NT2/D1 (cell line): ENCODE results near the gene DDX5.

Source experiments
- SUZ12 ChIP-seq: IDR thresholded peaks from 2 replicates; pipeline ENCODE4 v1.6.1; 2011; ENCODE audit not compliant: insufficient read length, insufficient read depth; ENCODE audit errors: extremely low read depth
- YY1 ChIP-seq: IDR thresholded peaks from 2 replicates; pipeline ENCODE4 v1.6.1; 2011; ENCODE audit not compliant: insufficient read length, insufficient read depth
- ZNF274 ChIP-seq: IDR thresholded peaks from 2 replicates; pipeline ENCODE4 v1.6.1; 2011; ENCODE audit warnings: mild to moderate bottlenecking, low read depth, low read length

DNA sequence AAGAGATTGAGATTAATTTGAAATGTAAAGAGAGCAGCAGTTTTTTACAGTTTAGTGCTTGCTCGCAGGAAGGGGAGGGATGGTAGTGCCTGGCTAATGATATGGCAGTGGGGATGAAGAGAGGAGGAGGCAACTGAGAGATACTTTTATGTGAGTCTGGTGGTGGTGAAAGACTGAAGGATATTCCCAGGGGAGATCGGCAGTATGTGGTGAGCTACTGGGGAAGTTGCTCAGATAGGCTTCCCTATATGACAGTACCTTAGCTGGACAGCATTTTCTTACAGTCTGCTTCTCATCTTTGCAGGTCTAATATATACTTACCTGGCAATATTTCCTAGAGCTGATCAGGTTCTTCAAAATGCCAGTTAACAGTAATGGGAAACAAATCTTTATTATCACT lies 9.3 kb upstream of the DDX5 start:
- TF ChIP-seq ZNF274 (no peak), SUZ12 (no peak), YY1 (no peak)
